Fibroblast of villous mesenchyme (primary cell): ENCODE measurements around the gene PCDH15. TPM values are rescaled to one million over a fixed set of nuclear protein-coding genes. Genes with fewer than 3 reads are reported as not detected.

ENCODE experiments used
- DNase-seq: peaks from one replicate; pipeline ENCODE4 v3.0.0-alpha.2; 2010; ENCODE audit warnings: low read depth
- H3K4me3 ChIP-seq: 2 replicates; pipeline ENCODE4 v1.5.1; 2011; ENCODE audit warnings: low read depth, mild to moderate bottlenecking, low read length
- CTCF ChIP-seq: IDR thresholded peaks from 2 replicates; pipeline ENCODE4 v1.5.1; 2012; ENCODE audit warnings: low read depth, mild to moderate bottlenecking, low read length; ENCODE audit not compliant: insufficient read depth
- total RNA-seq: library from RNA; depleted of rRNA; stranded (reverse); fragments of >200 nt; gene quantifications from 2 replicates; pipeline ENCODE4 v1.2.3, GENCODE V29; 2012

Gene PCDH15
- total RNA-seq, 1 donor, result not detected

GRCh38 chr10:54722075-54722474, 79.0 kb downstream of the PCDH15 start:
- no peak for DNase-seq
- H3K4me3 ChIP-seq, result no peak overlapping the region
- no peak for TF ChIP-seq CTCF

GRCh38 chr10:54710918-54711317, 90.1 kb downstream of the PCDH15 start:
- TF ChIP-seq CTCF, result no peak
- no peak for DNase-seq
- H3K4me3 ChIP-seq, result no peak overlapping the region

GRCh38 chr10:54708591-54708990, 92.4 kb downstream of the PCDH15 start:
- H3K4me3 ChIP-seq, result no peak overlapping the region
- no peak for TF ChIP-seq CTCF
- no peak for DNase-seq

GRCh38 chr10:54708021-54708420, 93.0 kb downstream of the PCDH15 start:
- DNase-seq, result no peak
- no peak overlapping the region for H3K4me3 ChIP-seq
- TF ChIP-seq CTCF, result no peak

- TF ChIP-seq CTCF, result no peak
- DNase-seq, result no peak
- H3K4me3 ChIP-seq, result no peak overlapping the region
These were observed 98.2 kb downstream of the PCDH15 start for GRCh38 chr10:54702583-54703485.

GRCh38 chr10:54691331-54691730, 109.7 kb downstream of the PCDH15 start:
- no peak for DNase-seq
- no peak overlapping the region for H3K4me3 ChIP-seq
- no peak for TF ChIP-seq CTCF
